Lung (tissue), 12 donors: ENCODE results near the gene PTCD3. TPM values are rescaled to one million over a fixed set of nuclear protein-coding genes. Genes with fewer than 3 reads are reported as not detected.

Source experiments
- ATAC-seq: fragments of 200-7000 bp; cut with Tn5 transposase; one replicate; pipeline ENCODE4 v1.9.1; 2020; ENCODE audit warnings: moderate number of reproducible peaks; ENCODE audit not compliant: insufficient read depth, low FRiP score
- DNase-seq, 3 donors: peaks; one replicate each; pipeline ENCODE4 v3.0.0-alpha.2; 2013 to 2017
- H3K27ac ChIP-seq, 2 donors: one replicate each; pipeline ENCODE4 v1.5.1; 2013; ENCODE audit warnings: mild to moderate bottlenecking in 2 of 2, moderate library complexity in 2 of 2, control low read depth in 1 of 2, inconsistent platforms in 1 of 2, low read depth in 1 of 2, low read length in 1 of 2
- H3K27me3 ChIP-seq, 3 donors: one replicate each; pipeline ENCODE4 v1.5.1; 2013; ENCODE audit warnings: low read length in 2 of 3; ENCODE audit not compliant: control insufficient read depth in 3 of 3, insufficient read depth in 3 of 3
- H3K36me3 ChIP-seq, 4 donors: one replicate each; pipeline ENCODE4 v1.5.1; 2013; ENCODE audit warnings: low read length in 4 of 4, mild to moderate bottlenecking in 1 of 4, moderate library complexity in 1 of 4; ENCODE audit not compliant: control insufficient read depth in 4 of 4, insufficient read depth in 4 of 4
- H3K4me1 ChIP-seq, 5 donors: one replicate each; pipeline ENCODE4 v1.5.1; 2013; ENCODE audit warnings: low read length in 5 of 5, mild to moderate bottlenecking in 2 of 5, moderate library complexity in 1 of 5; ENCODE audit not compliant: control insufficient read depth in 5 of 5, insufficient read depth in 5 of 5
- H3K4me3 ChIP-seq: one replicate; pipeline ENCODE4 v1.5.1; 2013; ENCODE audit warnings: mild to moderate bottlenecking, control low read depth, moderate library complexity
- H3K9ac ChIP-seq, 2 donors: one replicate each; pipeline ENCODE4 v1.5.1; 2013; ENCODE audit warnings: low read length in 2 of 2, control low read depth in 1 of 2; ENCODE audit not compliant: insufficient read depth in 1 of 2
- H3K9me3 ChIP-seq, 4 donors: one replicate each; pipeline ENCODE4 v1.5.1; 2013; ENCODE audit warnings: low read length in 3 of 4, mild to moderate bottlenecking in 1 of 4, moderate library complexity in 1 of 4; ENCODE audit not compliant: control insufficient read depth in 4 of 4, insufficient read depth in 3 of 4
- WGBS, 2 donors: extraction: QIAGEN DNeasy Blood & Tissue Kit; methylation state at CpG; one replicate each; pipeline ENCODE4 v1.1.7; 2013; 5-methylcytosine and 5-hydroxymethylcytosine counted together
- polyA plus RNA-seq, 2 donors: library from polyadenylated mRNA; stranded (reverse); fragments of 200-250 nt; gene quantifications; one replicate each; pipeline ENCODE4 v1.2.1, GENCODE V29; 2013
- total RNA-seq, 2 donors: library from RNA; depleted of rRNA in 1 of 2; stranded (reverse); fragments of >200 nt in 1 of 2; gene quantifications; one replicate each; pipeline ENCODE4 v1.2.1, GENCODE V29; 2014 to 2021
- TF ChIP-seq, protein P1 (sequence below): IDR thresholded peaks from 2 replicates; pipeline ENCODE4 v1.5.1; 2012; ENCODE audit warnings: mild to moderate bottlenecking; ENCODE audit errors: control extremely low read depth, extremely low read depth
- donor health status: control.
- donor health status: control.
- donor health status: Bipolar disorder and iron deficiency.
- donor health status: healthy.
- donor health status: DM: yes; HTN: yes; CAD: no.

Gene PTCD3
- total and polyA plus RNA-seq, 4 donors = 22.7 to 172 (median 44.3) TPM

DNA sequence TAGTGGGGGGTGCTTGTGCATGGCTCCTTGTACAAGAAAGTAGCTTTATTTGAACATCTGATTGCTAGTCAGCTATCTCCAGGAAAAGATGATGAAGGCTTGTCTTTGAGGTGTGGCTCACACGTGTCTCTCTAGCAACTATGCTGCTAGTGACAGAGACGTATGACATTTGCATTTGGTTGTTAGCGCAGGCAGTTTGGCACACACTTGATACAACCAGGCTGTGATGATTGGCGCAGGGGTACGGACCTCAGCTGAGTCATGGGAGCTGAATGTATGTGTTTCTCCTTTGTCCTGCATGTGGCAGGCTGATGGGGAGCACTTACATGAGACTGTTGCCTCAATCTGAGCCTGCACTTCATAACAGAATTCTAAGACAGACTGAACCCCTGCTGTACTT, 29.6 kb downstream of the PTCD3 start:
- H3K9ac ChIP-seq = no peak overlapping the region
- H3K9me3 ChIP-seq = peaks cover 0 to 2% (median 0%) of the 10 kb centered on the region in 4 donors
- DNase-seq (no peak), ATAC-seq (no peak)
- no peaks in the 10 kb centered on the region for H3K27me3 ChIP-seq
- H3K27ac ChIP-seq = no peak overlapping the region
- H3K36me3 ChIP-seq = peaks cover 45 to 83% (median 67%) of the 10 kb centered on the region in 4 donors
- H3K4me1 ChIP-seq = no peaks in the 10 kb centered on the region
- H3K4me3 ChIP-seq = no peak overlapping the region
- WGBS, 2 donors = 92 to 95% methylated on average over 5 of the region's 5 CpGs
- TF ChIP-seq, protein P1, sequence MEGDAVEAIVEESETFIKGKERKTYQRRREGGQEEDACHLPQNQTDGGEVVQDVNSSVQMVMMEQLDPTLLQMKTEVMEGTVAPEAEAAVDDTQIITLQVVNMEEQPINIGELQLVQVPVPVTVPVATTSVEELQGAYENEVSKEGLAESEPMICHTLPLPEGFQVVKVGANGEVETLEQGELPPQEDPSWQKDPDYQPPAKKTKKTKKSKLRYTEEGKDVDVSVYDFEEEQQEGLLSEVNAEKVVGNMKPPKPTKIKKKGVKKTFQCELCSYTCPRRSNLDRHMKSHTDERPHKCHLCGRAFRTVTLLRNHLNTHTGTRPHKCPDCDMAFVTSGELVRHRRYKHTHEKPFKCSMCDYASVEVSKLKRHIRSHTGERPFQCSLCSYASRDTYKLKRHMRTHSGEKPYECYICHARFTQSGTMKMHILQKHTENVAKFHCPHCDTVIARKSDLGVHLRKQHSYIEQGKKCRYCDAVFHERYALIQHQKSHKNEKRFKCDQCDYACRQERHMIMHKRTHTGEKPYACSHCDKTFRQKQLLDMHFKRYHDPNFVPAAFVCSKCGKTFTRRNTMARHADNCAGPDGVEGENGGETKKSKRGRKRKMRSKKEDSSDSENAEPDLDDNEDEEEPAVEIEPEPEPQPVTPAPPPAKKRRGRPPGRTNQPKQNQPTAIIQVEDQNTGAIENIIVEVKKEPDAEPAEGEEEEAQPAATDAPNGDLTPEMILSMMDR = no peak

DNA sequence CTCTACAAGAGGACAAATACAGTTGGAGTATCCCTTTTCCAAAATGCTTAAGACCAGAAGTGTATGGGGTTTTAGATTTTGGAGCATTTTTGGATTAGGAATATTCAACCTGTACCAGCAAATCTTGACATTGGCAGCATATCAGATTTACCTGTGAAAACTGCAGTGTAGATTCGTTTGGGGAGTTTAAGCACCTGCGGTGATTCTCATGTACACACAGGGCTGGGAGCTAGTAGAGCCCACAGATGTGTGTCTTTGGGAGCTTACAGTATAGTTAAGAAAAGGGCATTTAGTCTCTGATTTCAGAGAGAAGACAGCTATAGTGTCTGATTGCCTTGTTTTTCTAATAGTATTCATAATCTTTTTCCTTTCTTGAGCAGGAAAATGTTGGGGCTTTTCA, 30.1 kb downstream of the PTCD3 start:
- H3K27ac ChIP-seq = no peak overlapping the region
- H3K27me3 ChIP-seq = no peaks in the 10 kb centered on the region
- DNase-seq (no peak), ATAC-seq (no peak)
- H3K36me3 ChIP-seq = peaks cover 49 to 82% (median 67%) of the 10 kb centered on the region in 4 donors
- no peak overlapping the region for H3K4me3 ChIP-seq
- TF ChIP-seq, protein P1 = no peak
- no peak overlapping the region for H3K9ac ChIP-seq
- H3K9me3 ChIP-seq = peaks cover 0 to 2% (median 0%) of the 10 kb centered on the region in 4 donors
- no peaks in the 10 kb centered on the region for H3K4me1 ChIP-seq
- WGBS, 2 donors = 90 to 96% methylated on average over 2 of the region's 2 CpGs

DNA sequence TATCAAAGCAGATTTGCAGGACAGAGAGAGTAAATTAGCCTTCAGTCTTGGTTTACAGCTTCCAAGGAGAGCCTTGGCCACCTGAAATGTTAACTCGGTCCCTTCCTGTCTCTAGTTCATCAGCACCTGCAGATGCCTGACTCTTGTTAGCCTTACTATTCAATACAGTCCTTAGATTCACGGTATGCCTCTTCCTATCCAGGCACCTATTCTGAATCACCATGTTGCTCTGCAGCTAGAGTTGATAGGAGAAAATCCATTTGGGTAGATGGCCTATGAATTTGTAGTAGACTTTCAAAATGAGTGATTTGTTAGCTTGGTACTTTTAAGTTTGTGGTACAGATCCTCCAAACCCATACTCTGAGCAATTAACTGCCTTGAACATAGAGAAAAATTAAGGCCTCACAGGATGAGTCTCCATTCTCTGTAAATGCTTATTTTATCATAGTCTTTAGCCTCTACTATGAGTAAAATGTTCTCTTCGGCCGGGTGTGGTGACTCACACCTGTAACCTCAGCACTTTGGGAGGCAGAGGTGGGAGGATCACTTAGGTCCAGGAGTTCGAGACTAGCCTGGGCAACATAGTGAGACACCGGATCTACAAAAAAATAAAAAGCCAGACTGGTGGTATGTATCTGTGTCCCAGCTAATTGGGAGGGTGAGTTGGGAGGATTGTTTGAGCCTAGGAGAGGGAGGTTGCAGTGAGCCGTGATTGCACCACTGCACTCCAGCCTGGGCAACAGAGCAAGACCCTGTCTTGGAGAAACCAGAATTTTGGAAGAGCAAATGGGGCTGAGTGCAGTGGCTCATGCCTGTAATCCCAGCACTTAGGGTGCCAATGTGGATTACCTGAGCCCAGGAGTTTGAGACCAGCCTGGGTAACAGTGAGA, 32.9 kb downstream of the PTCD3 start:
- no peak for ATAC-seq
- 95 to 98% methylated on average over 7 of the region's 7 CpGs for WGBS, 2 donors

More for the DNA sequence above, 32.9 kb downstream of the PTCD3 start:
- Histone ChIP-seq H3K9me3 (peaks cover 0 to 2% (median 0%) of the 10 kb centered on the region in 4 donors), H3K27ac (no peak overlapping the region), H3K9ac (no peak overlapping the region), H3K27me3 (no peaks in the 10 kb centered on the region), H3K4me1 (no peaks in the 10 kb centered on the region), H3K36me3 (peaks cover 47 to 74% (median 56%) of the 10 kb centered on the region in 4 donors), H3K4me3 (no peak overlapping the region)
- TF ChIP-seq, protein P1 = no peak
- DNase-seq = no peak
